ENCODE results near the gene SAP30BP. TPM values are rescaled to one million over a fixed set of nuclear protein-coding genes. Genes with fewer than 3 reads are reported as not detected.
A peak's percentile ranks its signal among the peaks of the same experiment; 100 is the strongest.
"Not testable (repeated sequence)": the region's sequence is repeated elsewhere in the genome, so short reads cannot be mapped to it uniquely, and the experiment has no call there.

SAP30BP gene
- total and polyA plus RNA-seq, 2 donors from 2014 or later = 62.9 to 95.1 TPM

DNA sequence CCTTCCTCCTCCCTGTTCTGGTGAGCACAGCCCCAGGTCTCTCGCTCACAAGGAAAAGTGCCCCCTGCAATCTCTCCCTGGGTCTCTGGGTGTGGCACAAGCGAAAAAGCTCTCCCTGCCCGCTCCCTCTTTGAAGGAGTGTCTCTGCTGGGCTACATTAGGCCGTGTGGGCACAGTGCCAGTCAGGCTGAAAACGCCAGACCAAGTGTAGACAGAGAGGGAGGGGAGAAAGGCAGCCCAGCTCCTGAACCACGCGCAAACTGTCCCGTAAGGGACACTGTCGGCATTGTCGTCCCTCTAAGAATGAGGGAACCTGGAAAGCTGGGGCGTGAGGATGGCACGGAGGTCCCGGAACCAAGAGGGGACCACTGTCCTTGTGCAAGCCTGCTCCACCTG, 30.0 kb upstream of the SAP30BP start:
- H3K27ac ChIP-seq (ENCODE audit: low read depth in 2 of 2, low read length in 2 of 2) = peak overlapping the region; percentile 88 to 92

DNA sequence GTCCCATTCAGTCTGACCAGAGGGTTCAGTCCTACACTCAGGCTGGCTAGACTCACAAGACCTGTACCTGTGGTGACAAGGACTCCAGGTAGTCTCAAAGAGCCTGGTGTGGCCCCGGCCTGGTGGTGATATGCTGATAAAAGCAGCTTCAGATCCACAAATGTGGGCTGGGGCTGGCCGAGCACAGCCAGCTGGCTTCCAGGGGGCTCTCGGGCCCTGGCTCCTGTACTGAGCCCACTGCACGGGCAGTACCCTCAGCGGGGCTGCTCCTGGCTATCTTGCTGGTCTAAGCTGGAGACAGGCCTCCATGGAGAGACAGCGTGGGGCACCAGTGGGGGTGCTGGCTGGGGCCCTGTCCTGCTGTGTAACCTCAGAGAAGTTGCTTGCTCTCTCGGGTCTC, 29.6 kb upstream of the SAP30BP start:
- Histone ChIP-seq H3K4me3 (ENCODE audit: low read length in 3 of 3) (peak overlapping the region in 1 of 3 donors; percentile 8), H3K27me3 (ENCODE audit: control insufficient read depth, insufficient read depth, low read length) (no peaks in the 10 kb centered on the region), H3K9me3 (ENCODE audit: control insufficient read depth in 2 of 3, insufficient read depth in 1 of 3, low read length in 3 of 3) (no peaks in the 10 kb centered on the region), H3K9ac (ENCODE audit: low read length in 3 of 3) (peak overlapping the region in 2 of 3 donors; percentile 13 to 78), H3K4me1 (ENCODE audit: control insufficient read depth in 2 of 3, insufficient read depth in 2 of 3, low read depth in 1 of 3, low read length in 3 of 3) (peaks cover 2 to 58% (median 39%) of the 10 kb centered on the region in 3 donors), H3K27ac (ENCODE audit: low read depth in 2 of 2, low read length in 2 of 2) (peak overlapping the region; percentile 88 to 92), H3K36me3 (ENCODE audit: control insufficient read depth in 2 of 3, insufficient read depth in 3 of 3, low read length in 3 of 3) (no peaks in the 10 kb centered on the region)
- TF ChIP-seq, protein P1, sequence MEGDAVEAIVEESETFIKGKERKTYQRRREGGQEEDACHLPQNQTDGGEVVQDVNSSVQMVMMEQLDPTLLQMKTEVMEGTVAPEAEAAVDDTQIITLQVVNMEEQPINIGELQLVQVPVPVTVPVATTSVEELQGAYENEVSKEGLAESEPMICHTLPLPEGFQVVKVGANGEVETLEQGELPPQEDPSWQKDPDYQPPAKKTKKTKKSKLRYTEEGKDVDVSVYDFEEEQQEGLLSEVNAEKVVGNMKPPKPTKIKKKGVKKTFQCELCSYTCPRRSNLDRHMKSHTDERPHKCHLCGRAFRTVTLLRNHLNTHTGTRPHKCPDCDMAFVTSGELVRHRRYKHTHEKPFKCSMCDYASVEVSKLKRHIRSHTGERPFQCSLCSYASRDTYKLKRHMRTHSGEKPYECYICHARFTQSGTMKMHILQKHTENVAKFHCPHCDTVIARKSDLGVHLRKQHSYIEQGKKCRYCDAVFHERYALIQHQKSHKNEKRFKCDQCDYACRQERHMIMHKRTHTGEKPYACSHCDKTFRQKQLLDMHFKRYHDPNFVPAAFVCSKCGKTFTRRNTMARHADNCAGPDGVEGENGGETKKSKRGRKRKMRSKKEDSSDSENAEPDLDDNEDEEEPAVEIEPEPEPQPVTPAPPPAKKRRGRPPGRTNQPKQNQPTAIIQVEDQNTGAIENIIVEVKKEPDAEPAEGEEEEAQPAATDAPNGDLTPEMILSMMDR (IDR thresholded peaks at IDR 0.05; ENCODE audit: borderline replicate concordance, extremely low read depth, insufficient read depth) = no peak
- DNase-seq (peak in 1 of 5 donors; percentile 64), FAIRE-seq (no peak)
- intact Hi-C loops (cut with DNase I) = no loop called here

More for the DNA sequence above, 30.0 kb upstream of the SAP30BP start:
- FAIRE-seq (no peak), DNase-seq (peak in 1 of 5 donors; percentile 86)
- no peaks in the 10 kb centered on the region for H3K27me3 ChIP-seq (ENCODE audit: control insufficient read depth, insufficient read depth, low read length)
- no peaks in the 10 kb centered on the region for H3K9me3 ChIP-seq (ENCODE audit: control insufficient read depth in 2 of 3, insufficient read depth in 1 of 3, low read length in 3 of 3)
- H3K36me3 ChIP-seq (ENCODE audit: control insufficient read depth in 2 of 3, insufficient read depth in 3 of 3, low read length in 3 of 3) = peaks cover 0 to under 1% (median 0%) of the 10 kb centered on the region in 3 donors
- peak overlapping the region in 2 of 3 donors; percentile 13 to 78 for H3K9ac ChIP-seq (ENCODE audit: low read length in 3 of 3)
- peaks cover 0 to 56% (median 35%) of the 10 kb centered on the region in 3 donors for H3K4me1 ChIP-seq (ENCODE audit: control insufficient read depth in 2 of 3, insufficient read depth in 2 of 3, low read depth in 1 of 3, low read length in 3 of 3)
- intact Hi-C loops (cut with DNase I) = no loop called here
- TF ChIP-seq, protein P1 (IDR thresholded peaks at IDR 0.05; ENCODE audit: borderline replicate concordance, extremely low read depth, insufficient read depth) = no peak
- H3K4me3 ChIP-seq (ENCODE audit: low read length in 3 of 3) = peak overlapping the region in 1 of 3 donors; percentile 8

DNA sequence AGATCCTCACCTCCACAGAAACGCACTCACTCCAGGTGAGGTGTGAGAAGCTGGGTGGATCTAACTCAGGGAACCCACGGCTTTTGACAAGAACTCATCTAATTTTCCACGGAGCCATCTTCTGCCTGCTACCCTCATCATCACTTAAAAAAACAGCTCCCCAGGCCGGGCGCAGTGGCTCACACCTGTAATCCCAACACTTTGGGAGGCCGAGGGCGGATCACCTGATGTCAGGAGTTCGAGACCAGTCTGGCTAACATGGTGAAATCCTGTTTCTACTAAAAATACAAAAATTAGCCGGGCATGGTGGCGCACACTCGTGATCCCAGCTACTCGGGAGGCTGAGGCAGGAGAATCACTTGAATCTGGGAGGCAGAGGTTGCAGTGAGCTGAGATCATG, 29.1 kb upstream of the SAP30BP start:
- peak in 1 of 5 donors; percentile 59 for DNase-seq
- H3K27me3 ChIP-seq (ENCODE audit: control insufficient read depth, insufficient read depth, low read length); H3K9me3 ChIP-seq (ENCODE audit: control insufficient read depth in 2 of 3, insufficient read depth in 1 of 3, low read length in 3 of 3); H3K36me3 ChIP-seq (ENCODE audit: control insufficient read depth in 2 of 3, insufficient read depth in 3 of 3, low read length in 3 of 3); intact Hi-C loops (cut with DNase I); H3K4me3 ChIP-seq (ENCODE audit: low read length in 3 of 3); FAIRE-seq: not testable (repeated sequence)
- peaks cover 2 to 60% (median 43%) of the 10 kb centered on the region in 3 donors for H3K4me1 ChIP-seq (ENCODE audit: control insufficient read depth in 2 of 3, insufficient read depth in 2 of 3, low read depth in 1 of 3, low read length in 3 of 3)
- H3K27ac ChIP-seq (ENCODE audit: low read depth in 2 of 2, low read length in 2 of 2) = peak overlapping the region; percentile 88 to 96
- H3K9ac ChIP-seq (ENCODE audit: low read length in 3 of 3) = peak overlapping the region in 1 of 3 donors; percentile 78

DNA sequence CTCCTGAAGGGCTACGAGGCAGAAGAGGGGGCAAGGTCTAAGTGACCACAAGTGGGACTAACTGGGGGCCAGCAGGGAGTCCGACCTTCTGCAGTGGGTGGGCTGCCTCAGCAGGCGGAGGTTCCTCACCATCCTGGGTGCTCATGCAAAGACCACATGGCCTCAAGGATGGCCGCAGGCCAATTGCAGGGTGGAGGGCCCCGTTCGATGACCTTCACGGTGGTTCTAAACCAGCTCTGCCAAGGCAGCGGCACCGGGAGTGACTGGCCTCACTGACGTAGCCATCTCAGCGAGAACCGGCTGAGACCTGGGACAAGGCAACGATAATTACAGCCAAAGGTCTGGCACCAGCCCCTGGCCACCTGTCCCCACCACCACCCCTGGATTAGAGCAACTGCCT, 28.2 kb upstream of the SAP30BP start:
- Histone ChIP-seq H3K9me3 (ENCODE audit: control insufficient read depth in 2 of 3, insufficient read depth in 1 of 3, low read length in 3 of 3) (no peaks in the 10 kb centered on the region), H3K9ac (ENCODE audit: low read length in 3 of 3) (peak overlapping the region in 1 of 3 donors; percentile 85), H3K4me1 (ENCODE audit: control insufficient read depth in 2 of 3, insufficient read depth in 2 of 3, low read depth in 1 of 3, low read length in 3 of 3) (peaks cover 2 to 59% (median 45%) of the 10 kb centered on the region in 3 donors), H3K27ac (ENCODE audit: low read depth in 2 of 2, low read length in 2 of 2) (peak overlapping the region; percentile 82 to 96), H3K4me3 (ENCODE audit: low read length in 3 of 3) (no peak overlapping the region), H3K36me3 (ENCODE audit: control insufficient read depth in 2 of 3, insufficient read depth in 3 of 3, low read length in 3 of 3) (no peaks in the 10 kb centered on the region), H3K27me3 (ENCODE audit: control insufficient read depth, insufficient read depth, low read length) (no peaks in the 10 kb centered on the region)
- TF ChIP-seq, protein P1 (IDR thresholded peaks at IDR 0.05; ENCODE audit: borderline replicate concordance, extremely low read depth, insufficient read depth) = no peak
- intact Hi-C loops (cut with DNase I) = no loop called here
- no peak for FAIRE-seq
- DNase-seq = peak in 2 of 5 donors; percentile 9 to 93

All from kidney (tissue), 14 donors.